ENCODE results near the gene RBM15B. TPM values are rescaled to one million over a fixed set of nuclear protein-coding genes. Genes with fewer than 3 reads are reported as not detected.

Gene RBM15B
- total and polyA plus RNA-seq, 7 donors: 4.6 to 11.9 (median 8.8) TPM

GRCh38 chr3:51371943-51372557 is 19.0 kb upstream of the RBM15B start:
- Histone ChIP-seq H3K27ac (no peak overlapping the region), H3K27me3 (ENCODE audit: insufficient read depth in 3 of 3, low read length in 2 of 3) (no peaks in the 10 kb centered on the region), H3K36me3 (ENCODE audit: insufficient read depth in 1 of 2, low read depth in 1 of 2) (no peaks in the 10 kb centered on the region), H3K4me3 (no peak overlapping the region), H3K9me3 (no peaks in the 10 kb centered on the region), H3K4me1 (peaks cover 8% of the 10 kb centered on the region)
- peak; percentile 56 for TF ChIP-seq CTCF (IDR thresholded peaks at IDR 0.05)
- DNase-seq (no peak), ATAC-seq (peak in 1 of 4 donors; percentile 64)
- intact Hi-C loops (cut with DNase I): loop anchor here in 1 of 2 donors (2.0 to 10.0 kb wide), 5 partner anchors 270 to 800 kb away; no protein-coding TSS in a partner anchor
- 23 to 28% (median 26%) methylated on average over 4 of the region's 4 CpGs for WGBS, 3 donors

GRCh38 chr3:51373658-51374421 is 17.2 kb upstream of the RBM15B start:
- Histone ChIP-seq H3K27me3 (ENCODE audit: insufficient read depth in 3 of 3, low read length in 2 of 3) (no peaks in the 10 kb centered on the region), H3K4me3 (no peak overlapping the region), H3K4me1 (peaks cover 8% of the 10 kb centered on the region), H3K27ac (no peak overlapping the region), H3K9me3 (no peaks in the 10 kb centered on the region), H3K36me3 (ENCODE audit: insufficient read depth in 1 of 2, low read depth in 1 of 2) (no peaks in the 10 kb centered on the region)
- no peak for DNase-seq
- no peak for TF ChIP-seq CTCF (IDR thresholded peaks at IDR 0.05)
- intact Hi-C loops (cut with DNase I): loop anchor here in 1 of 2 donors (2.0 to 10.0 kb wide), 5 partner anchors 272 to 802 kb away; no protein-coding TSS in a partner anchor
- no peak for ATAC-seq
- 52 to 63% (median 61%) methylated on average over 5 of the region's 5 CpGs for WGBS, 3 donors

- H3K27ac ChIP-seq: no peak overlapping the region
- peaks cover 8% of the 10 kb centered on the region for H3K4me1 ChIP-seq
- DNase-seq (no peak), ATAC-seq (no peak)
- H3K4me3 ChIP-seq: no peak overlapping the region
- H3K9me3 ChIP-seq: no peaks in the 10 kb centered on the region
- H3K36me3 ChIP-seq (ENCODE audit: insufficient read depth in 1 of 2, low read depth in 1 of 2): no peaks in the 10 kb centered on the region
- H3K27me3 ChIP-seq (ENCODE audit: insufficient read depth in 3 of 3, low read length in 2 of 3): no peaks in the 10 kb centered on the region
- no peak for TF ChIP-seq CTCF (IDR thresholded peaks at IDR 0.05)
- intact Hi-C loops (cut with DNase I): loop anchor here in 1 of 2 donors (5.0 to 10.0 kb wide), 4 partner anchors 272 to 802 kb away; no protein-coding TSS in a partner anchor
- WGBS, 3 donors: 93 to 94% (median 93%) methylated on average over 11 of the region's 11 CpGs
Observed at GRCh38 chr3:51374456-51374855, 16.6 kb upstream of the RBM15B start.

- no peak for ATAC-seq
- peaks cover 8% of the 10 kb centered on the region for H3K4me1 ChIP-seq
- no peak for TF ChIP-seq CTCF (IDR thresholded peaks at IDR 0.05)
- no peak overlapping the region for H3K27ac ChIP-seq
- no peak overlapping the region for H3K4me3 ChIP-seq
- no peaks in the 10 kb centered on the region for H3K36me3 ChIP-seq (ENCODE audit: insufficient read depth in 1 of 2, low read depth in 1 of 2)
- DNase-seq: no peak
- intact Hi-C loops (cut with DNase I): loop anchor here in 1 of 2 donors (10.0 kb wide), 1 partner anchor 430 kb away; no protein-coding TSS in a partner anchor
- H3K9me3 ChIP-seq: no peaks in the 10 kb centered on the region
- no peaks in the 10 kb centered on the region for H3K27me3 ChIP-seq (ENCODE audit: insufficient read depth in 3 of 3, low read length in 2 of 3)
Observed at GRCh38 chr3:51375136-51375535, 15.9 kb upstream of the RBM15B start.

Data from psoas muscle (tissue), 8 donors.